HG03039 (cell line): ENCODE results near the gene MS4A5.
A peak's percentile ranks its signal among the peaks of the same experiment; 100 is the strongest.

Source experiments
- ATAC-seq: cut with Tn5 transposase; IDR thresholded peaks from one replicate; pipeline ENCODE4 v1.9.1; 2021; ENCODE audit warnings: mild to moderate bottlenecking, moderate library complexity; ENCODE audit not compliant: unreplicated experiment

The MS4A5 gene

DNA sequence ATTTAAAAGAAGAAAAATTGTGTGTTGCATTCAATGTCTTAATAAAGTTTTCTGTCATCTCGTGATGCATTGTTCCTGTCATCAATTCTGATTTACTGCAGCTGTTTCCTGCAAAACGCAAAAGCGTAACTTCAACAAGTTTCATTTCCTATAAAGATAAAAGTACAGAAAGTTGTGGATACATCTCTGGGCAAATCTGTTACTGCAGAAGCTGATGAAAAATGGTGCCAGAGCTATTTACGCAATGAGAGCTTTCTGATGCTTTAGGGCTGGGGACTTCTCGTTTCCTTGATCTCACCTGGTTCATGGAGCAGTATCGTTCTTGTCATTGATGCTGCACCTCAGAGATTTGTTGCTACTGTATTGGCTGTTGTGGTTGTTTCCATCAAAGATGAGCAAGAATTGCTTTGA lies 47.7 kb downstream of the MS4A5 start:
- ATAC-seq: no peak

DNA sequence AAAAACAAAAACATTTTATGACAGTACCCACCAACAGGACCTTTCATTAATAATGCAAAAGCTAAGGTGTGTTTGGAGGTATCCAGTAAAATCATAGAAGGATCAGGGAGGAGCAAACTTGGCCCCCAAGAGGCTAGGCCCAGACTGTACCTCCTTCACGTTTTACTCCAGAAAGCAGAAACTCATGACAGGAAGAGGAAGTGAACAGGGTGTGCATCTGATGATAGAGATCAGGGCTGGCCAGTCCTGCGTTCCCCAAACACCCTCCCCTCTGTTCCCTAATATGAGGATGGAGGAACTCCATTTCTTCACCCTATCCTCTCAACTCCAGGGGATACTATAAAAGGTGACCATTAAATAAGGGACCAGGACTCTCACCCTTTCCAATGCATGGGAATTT lies 53.0 kb downstream of the MS4A5 start:
- ATAC-seq: no peak

GRCh38 chr11:60485987-60486386 lies 56.6 kb downstream of the MS4A5 start:
- peak; percentile 95 for ATAC-seq

DNA sequence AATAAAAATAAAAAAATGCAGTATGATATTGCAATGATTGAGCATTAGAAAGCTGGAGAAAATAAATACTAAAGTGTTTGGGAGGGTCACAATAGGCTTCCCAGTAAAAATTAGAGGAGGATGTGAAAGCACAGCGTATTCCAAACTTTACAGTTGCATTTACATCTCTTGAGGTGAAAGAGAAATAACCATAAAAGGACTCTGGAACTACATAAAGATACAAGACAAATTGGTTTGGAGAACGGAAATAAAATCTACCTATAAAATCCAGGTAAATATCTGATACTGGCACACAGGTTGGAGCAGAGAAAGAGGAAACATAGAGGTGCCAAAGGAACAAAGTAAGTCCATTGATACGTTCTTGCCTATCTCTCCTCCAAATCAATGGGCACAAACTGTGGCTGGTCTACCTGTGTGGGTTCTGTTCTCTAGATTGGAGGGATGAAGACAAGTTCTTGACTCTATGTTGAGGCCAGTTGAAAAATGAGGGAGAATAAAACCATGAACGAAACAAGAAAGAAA lies 63.2 kb downstream of the MS4A5 start, which contains the start of gene MS4A12:
Gene MS4A12 (plus strand): TSS at position 291 of the 522 bp plus-strand sequence. CDS start 4,541 bp downstream, outside the sequence.
- ATAC-seq: no peak

- no peak for ATAC-seq
Measured at GRCh38 chr11:60493454-60493853, 64.1 kb downstream of the MS4A5 start.
